GM21528 (cell line): ENCODE data around the gene NCR3LG1.

ENCODE experiments used
- ATAC-seq: cut with Tn5 transposase; IDR thresholded peaks from one replicate; pipeline ENCODE4 v1.9.1; 2021; ENCODE audit warnings: mild to moderate bottlenecking, moderate library complexity; ENCODE audit not compliant: unreplicated experiment, low FRiP score

The NCR3LG1 gene

GRCh38 chr11:17391493-17392355 lies 40.1 kb downstream of the NCR3LG1 start:
- no peak for ATAC-seq

DNA sequence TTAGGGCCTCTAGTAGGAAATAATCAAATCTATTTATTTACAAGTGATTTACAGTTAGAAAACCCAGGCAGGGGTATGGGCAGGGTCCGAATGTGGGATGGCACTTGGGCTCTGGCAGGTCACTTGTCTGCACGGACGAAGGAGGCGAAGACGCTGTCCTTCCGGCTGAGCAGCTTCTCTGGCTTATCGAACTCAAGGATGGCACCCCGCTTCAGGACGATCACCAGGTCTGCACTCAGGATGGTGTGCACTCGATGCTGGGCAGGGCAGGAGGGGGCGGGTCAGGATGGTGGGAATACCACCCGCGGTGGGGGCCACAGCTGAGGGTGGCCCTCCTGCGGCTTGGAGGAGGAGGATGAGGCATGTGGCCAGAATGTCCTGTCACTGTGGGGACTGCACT lies 41.3 kb downstream of the NCR3LG1 start:
- no peak for ATAC-seq

DNA sequence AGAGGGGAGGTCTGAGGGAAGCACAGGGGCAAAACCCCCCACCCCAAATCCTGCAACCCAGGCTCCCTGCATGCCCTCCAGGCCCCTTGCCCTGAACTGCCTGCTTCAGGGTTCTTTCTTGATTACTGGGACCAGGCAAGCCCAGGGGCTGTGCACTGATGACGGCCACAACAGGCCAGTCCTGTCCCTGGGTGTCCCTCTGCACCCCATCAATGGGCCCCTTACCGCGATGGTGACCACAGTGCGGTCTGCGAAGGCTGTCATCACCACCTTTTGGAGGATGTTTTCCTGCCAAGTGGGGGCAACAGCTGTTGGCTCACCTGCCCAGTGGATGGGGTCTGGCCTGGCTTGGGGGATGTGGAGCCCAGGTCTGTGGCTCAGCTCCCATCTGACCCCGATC lies 41.9 kb downstream of the NCR3LG1 start:
- no peak for ATAC-seq

DNA sequence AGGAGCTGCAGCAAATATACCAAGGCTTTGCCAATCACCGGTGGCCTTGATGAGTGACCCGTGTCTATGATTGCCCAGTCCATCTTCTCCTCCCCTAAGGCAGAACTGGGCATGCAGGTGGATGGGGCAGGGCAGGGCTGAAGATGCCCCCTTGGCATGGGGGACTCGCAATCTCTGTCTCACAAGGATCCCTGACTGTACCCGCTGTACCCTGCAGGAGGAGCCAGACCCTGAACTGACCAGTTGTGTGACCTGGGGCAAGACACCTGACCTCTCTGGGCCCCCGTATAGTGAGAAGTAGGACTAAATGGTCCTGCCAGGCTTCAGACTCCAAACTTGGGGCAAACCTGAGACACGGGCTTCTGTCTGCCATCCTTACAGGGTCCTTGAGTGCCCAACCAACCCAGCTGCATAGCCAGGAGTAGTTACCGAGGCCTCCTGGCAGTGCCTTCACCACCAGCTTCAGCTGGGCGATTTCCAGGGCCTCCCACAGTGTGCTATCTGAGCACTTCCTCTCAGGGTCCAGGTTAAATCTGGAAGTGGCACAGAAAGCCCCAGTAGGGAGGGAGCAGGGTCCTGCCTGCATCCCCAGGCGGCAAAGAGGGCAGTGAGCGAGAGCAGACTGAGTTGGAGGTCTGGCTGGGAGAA lies 43.3 kb downstream of the NCR3LG1 start:
- ATAC-seq, result no peak

DNA sequence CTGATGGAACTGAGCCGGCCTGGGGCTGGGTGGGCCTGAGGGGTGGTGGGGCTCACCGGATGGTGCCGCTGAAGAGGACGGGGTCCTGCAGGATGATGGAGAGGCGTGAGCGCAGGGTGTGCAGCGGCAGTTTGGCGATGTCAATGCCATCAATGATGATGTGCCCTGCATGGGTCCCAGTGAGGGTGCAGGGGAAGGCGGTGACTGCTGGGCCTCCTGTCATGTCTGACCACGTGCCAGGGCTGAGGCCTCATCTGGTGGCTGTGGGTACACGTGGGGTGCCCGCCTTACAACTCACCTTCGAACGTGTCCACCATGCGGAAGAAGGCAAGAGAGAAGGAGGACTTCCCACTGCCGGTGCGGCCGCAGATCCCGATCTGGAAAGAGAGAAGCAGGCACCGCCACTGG lies 44.0 kb downstream of the NCR3LG1 start:
- ATAC-seq, result no peak

DNA sequence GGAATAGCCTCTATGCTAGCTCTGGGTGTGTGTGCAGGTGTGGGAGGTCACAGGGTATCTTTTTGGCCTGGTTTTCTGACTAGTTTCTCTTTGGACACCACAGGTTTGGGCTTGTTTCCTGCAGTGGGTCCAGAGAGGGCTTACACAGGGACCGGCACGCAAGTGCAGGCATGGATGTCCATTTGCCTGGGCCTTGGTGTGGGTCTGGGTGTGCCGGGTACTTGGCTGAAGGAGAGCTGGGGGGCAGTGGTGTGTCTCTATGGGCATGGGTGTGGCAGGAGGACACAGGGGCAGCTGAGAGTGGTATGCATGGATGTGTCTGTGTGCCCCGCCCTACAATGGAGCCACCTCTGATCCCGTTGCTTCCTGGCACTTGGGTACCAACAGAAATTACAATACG lies 44.4 kb downstream of the NCR3LG1 start:
- no peak for ATAC-seq

GRCh38 chr11:17396598-17397310 lies 45.2 kb downstream of the NCR3LG1 start:
- no peak for ATAC-seq

DNA sequence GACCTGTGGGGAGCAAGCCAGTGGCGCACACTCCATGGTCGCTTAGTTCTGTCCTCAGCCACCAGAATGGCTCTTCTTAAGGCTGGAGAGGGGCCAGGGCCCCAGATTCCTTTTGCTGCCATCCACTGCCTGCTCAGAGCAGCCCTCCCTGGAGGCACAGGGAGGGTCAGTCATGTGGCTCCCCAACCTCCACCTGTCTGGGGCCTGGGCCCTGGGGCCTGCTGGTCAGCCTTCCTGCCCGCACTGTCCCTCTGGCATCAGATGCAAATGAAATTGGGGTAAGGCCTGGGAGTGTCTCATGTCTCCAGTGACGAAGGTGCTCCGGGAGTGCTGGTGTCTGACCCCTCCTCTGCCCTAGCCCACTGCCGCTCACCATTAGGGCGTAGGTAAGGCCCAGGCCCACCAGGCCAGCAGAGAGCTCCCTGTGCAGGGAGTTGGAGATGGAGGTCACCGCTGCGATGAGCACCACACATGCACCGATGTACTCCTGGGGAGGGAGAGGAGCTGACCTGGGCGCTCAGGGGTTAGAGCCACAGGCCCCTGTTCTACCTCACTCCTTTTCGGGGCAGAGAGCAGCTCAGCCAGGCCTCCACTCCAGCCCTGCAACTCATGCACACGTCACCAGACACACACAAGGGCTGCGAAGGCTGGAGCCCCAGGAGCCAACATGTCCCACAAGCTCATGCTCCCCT lies 45.9 kb downstream of the NCR3LG1 start:
- ATAC-seq, result no peak

GRCh38 chr11:17399236-17399635 lies 47.6 kb downstream of the NCR3LG1 start:
- no peak for ATAC-seq

DNA sequence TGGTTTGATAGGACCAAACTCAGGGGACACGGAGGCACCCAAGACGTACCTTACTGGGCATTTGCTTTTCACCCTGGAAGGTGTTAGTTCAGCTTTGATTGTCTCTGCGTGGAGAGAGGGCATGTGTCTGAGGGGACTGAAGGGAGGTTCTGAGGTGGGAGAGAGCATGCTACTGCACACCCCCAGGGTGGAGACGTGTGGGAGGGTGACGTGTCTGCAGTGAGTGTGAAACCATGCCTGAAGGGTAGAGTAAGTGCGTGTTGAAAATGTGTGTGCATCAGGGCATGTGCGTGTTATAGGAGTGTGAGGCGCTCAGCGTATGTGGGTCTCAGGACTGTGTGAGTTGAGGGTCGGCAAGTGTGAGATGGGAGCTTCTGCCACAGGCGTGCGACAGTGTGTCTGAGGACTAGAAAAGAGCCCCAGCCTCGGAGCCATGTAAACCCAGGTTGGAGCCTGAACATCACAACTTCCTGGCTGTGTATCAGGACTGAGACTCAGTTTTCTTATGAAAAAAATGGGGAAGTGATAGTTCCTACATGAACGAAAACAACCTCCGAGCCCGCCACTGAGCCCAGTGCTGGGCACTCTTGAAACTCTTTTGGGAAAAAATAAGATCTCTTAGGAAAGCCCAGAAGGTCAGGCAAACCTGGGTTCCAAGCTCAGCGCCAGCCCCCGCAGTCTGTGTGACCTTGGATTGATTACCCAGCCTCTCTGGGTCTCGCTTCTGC lies 48.6 kb downstream of the NCR3LG1 start:
- no peak for ATAC-seq

DNA sequence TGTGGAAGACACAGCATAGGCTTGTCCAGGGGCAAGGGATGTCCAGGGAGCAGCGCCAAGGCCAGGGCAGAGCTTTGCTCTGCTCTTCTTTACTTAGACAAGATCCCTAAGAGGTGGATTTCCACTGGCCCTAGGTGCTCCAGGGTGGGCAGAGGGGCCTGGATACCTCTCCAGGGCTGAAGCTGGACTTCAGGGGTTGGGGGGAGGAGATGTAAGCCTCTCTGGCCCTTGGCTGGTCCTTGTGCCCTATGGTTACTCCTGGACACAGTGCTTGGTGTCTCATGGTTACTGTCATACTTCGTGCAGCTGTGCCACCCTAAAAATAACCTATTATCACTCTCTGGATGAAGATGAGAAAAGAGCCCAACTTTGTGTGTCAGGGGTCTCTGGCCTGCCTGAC lies 49.7 kb downstream of the NCR3LG1 start:
- ATAC-seq, result no peak

- no peak for ATAC-seq
Measured at GRCh38 chr11:17401841-17402240, 50.2 kb downstream of the NCR3LG1 start.

- ATAC-seq, result no peak
Measured at GRCh38 chr11:17402486-17402885, 50.9 kb downstream of the NCR3LG1 start.

DNA sequence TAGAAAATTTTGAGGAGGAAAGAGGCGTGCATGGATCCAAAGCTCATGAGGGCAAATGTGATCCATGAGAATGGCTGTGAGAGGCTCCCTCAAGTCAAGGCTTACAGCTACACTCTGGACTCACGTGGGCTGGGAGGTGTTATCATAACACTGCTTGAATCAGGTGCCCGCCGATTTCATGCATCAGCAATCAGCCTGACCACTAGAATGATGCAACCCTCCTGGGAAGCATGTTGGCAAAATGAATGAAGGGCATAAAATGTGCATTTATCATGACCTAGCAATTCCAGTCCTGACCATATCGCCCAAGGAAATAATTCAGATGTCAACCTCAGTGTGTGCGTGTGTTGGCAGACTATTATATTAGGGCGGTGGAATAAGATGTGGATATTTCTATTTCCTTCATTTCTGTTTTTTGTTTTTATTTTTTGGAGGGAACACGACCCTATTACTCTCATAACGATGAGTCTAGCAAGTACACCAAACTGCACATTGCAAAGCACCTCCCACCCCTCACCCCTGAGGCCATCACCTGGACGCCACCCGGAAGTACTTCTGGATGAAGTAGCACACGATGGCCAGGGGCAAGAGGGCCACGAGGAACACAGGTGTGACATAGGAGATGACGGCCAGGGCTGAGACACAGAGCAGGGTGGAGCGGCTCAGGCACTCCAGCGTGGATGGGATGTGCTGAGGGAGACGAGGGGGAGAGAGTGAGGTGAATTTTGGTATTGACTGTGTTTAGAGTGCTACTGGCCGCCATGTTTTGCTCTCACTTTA lies 52.6 kb downstream of the NCR3LG1 start:
- ATAC-seq, result no peak

DNA sequence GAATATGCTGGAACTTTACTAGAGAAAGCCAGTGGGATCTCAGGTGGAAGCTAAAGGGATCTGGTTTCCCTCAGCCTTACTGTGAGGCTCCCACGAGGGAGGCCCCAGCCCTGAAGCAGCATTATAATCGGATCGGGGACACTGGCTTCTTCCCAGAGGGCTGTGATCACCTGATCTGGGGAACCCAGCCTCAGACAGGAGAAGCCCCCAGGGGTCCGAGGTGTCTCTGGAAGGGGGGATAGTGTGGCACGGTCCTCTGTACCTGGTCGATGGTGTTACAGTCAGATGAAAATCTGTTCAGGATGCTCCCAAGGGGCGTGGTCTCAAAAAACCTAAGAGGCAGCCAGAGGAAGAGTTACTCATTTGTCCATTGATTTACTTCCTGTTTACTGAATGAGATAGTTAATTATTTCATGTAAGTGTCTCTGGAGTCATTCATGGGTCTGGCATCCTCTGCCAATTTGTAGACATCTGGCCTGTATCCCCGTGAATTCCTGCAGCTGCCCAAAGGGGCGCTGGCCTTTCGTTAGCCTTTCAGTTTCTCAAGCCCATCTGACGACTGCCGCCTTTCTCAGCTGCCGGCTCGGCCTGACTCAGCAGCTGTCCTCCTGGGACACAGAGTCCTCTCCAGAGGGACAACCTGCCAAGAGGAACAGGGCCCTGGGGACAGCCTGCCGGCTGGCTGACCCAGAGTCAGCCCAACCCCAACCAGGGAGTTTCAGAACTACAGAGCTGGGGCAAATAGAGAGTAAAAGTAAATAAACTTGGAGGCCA lies 53.8 kb downstream of the NCR3LG1 start:
- no peak for ATAC-seq

- no peak for ATAC-seq
Measured at GRCh38 chr11:17406082-17406817, 54.6 kb downstream of the NCR3LG1 start.

GRCh38 chr11:17406818-17407149 lies 55.2 kb downstream of the NCR3LG1 start:
- no peak for ATAC-seq

DNA sequence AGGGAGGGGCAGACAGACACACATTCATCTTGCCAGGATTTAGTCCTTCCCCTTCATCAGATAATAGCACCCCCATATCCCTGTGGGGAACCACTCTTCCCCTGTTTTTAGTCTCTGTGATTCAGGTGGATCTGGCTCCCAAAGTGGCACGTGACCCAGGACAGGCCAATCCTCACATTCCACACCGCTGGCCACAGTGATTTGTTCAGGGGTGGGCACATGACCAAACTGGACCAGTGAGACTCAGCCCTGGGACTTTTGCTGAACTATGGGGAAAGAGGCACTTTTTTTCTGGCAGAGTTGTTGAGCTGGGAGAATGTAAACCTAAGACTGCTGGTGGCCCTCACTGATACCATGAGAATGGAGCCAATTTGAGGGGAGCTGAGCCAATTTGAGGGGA lies 56.0 kb downstream of the NCR3LG1 start:
- ATAC-seq, result no peak
